GM21390 (cell line): ENCODE results near the gene RAP2A.

ENCODE experiments used
- ATAC-seq: cut with Tn5 transposase; IDR thresholded peaks from one replicate; pipeline ENCODE4 v1.9.1; 2021; ENCODE audit not compliant: unreplicated experiment

Gene RAP2A

DNA sequence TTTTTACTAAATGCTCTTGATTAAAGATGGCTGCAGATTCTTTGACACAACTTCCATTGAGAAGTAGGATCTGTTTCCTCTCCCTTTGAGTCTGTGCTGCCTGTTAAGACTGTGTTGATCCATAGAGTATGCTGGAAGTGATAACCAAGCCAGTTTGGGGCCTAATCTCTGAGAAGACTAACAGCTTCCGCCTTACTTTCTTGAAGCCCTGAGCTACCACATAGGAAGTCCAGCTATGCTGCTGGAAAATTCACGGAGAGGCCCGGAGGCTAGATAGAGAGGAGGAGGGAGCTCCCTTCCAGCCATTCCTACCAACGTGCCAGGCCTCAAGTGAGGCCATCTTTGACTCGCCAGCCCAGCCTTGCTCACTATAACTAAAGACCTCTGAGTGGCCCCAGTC is 12.5 kb downstream of the RAP2A start:
- ATAC-seq: no peak

DNA sequence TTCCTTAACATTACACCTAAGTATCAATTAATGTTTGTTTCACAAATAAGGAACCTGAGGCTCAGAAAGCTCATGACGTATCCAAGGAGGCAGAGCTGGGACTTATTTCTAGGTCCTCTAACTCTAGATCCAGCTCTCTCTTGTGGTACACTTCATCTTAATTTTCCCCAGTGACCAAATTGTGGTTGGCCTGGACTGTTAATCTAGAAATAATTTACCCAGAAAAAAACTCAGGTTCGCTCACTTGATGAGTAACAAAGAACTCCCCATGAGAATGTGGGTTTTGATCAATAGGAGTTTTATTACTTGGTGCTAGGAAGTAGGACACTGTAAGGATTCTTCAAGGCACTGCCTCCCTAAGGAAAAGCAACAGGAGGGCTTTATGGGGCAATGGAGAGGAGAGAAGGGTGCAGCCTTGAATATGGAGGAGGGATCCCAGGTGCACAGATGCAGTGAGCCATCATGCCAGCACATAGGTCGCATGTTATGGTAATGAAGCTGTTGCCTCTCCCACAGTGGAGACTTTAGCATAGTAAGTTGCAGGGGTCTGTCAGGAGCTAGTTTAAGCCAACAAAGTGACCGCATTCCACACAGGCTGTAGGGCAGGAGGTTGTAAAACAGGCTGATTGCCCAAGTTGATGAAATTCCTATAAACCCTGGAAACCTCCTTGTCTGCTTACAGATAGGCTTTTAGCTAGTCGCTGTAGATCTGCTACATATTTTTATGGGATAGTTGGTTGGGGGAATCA is 14.7 kb downstream of the RAP2A start:
- ATAC-seq: peak; percentile 44

DNA sequence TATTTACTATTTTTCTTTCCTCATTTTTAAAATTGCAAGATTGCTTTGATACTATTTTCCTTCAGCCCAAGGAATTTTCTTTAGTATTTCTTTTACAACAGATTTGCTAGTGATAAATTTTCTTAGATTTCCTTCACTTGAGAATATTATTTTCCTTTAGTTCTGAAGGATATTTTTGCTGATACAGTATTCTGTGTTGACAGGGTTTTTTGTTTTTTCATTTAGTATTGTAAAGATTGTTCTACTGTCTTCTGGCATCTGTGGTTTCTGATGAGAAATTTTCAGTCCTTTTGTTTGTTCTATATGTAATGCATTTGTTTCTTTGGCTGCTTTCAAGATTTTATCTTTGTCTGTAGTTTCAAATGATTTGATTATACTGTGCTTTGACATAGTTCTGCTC is 20.7 kb downstream of the RAP2A start:
- no peak for ATAC-seq

DNA sequence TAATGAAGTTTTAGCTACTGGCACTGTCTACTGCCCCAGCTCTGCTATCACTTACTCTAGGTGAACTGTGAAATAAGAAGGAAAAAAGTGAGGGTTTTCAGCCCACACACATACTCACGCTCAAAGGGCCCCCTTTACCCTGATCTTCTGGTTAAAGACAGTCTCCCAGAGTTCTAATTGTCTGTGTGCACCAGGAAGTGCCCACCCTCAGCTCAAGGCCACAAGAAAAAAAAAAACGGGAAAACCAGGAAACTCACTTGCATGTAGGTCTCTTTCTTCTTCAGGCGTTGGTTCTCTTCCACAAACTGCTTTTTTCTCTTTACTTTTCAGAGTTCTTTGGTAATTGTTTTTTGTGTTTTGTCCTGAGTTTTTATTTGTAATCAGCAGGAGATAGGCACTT is 22.1 kb downstream of the RAP2A start:
- no peak for ATAC-seq

DNA sequence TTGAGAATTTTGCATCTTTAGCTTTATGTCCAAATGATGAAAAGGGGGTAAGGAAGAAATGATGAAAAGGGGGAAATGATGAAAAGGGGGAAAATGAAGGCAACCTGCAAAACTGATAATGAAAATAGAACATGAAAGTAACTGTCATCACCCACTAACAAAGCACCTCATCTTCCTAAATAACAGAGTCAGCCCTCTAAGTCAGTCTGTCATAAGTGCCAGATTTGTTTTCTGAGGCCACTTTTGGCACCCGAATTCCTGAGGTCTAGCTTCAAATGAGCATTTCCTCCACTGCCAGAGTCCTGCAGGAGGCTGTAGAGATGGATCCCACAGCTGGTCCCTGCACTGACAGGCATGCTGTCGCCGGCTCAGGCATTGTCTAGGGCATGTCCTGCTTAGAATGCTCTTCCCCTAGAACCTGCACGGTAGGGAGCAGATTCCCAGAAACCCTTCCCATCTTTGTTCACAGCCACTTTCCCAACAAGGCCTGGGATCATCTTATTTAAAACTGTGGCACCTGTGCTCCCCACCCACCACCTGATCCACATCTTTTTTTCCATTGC is 25.3 kb downstream of the RAP2A start:
- peak; percentile 35 for ATAC-seq

DNA sequence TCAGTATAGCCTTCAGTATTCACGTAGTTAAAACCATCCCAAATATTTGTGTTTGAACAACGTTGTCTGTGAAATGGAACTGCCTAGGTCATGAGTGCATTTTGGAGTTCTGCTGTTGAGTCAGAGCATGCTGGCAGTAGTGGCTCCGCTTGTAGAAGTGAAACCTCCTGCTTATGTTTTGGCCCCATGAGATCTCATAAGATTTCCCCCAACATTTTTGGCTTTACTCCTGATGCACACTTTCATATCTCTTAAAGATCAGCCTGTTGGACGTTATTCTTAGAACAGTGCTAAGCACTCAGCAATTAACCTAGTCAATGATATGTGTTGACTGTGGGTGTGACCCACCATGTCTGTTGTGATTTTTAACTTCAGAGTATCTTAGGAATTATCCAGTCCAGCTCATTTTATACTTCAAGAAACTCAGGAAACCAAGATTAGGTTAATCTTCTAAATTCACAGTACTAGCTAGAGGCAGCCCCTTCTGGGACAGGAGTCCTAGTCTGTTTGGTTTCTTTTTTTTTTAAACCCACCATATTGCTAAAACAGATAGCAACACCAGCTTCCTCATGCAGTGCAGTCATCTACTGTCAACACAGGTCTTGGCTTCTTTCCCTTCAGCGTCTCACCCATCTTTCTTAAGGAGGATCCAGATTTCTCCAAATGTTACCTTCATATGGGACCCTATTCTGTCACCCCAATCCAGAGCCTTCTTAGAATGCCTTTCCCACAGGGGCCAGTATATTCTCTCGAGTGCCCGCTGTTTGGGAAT is 26.2 kb downstream of the RAP2A start:
- ATAC-seq: peak; percentile 91

DNA sequence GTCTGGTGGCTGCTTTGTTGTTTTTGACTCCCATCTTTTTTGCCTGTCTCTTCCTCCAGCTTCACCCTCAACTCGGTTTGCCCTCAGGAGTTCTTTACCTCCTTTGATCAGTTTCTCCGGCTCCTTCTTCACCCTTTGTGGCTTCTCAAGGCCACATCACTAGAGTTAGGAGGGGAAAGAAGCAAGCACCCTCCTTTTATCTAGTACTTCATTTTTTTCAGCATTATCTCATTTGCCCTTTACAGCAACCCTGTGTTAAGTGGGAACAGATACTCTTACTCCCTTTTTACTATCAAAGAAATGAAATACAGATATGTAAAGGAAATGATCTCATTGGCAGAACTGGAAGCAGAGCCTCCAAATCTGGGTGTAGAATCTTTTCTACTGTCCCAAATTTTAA is 26.9 kb downstream of the RAP2A start:
- ATAC-seq: no peak

DNA sequence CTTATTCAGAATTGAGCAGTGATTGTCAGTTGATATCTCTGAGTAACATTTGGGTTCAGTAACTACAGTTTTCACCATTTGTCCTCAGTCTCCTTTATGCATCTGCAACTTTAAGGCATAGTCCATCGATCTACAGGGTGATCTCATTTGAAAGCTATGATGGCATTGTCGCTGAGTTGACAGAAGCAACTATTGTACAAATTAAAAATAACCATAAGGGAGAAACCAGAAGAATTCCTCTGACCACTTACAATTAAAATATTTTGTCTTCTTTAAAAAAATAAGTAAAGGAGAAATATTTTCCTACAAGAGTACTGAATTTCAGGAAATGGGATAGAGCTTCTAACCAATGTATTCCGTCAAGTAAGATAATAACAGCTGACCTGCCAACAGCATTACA is 30.6 kb downstream of the RAP2A start:
- ATAC-seq: no peak

DNA sequence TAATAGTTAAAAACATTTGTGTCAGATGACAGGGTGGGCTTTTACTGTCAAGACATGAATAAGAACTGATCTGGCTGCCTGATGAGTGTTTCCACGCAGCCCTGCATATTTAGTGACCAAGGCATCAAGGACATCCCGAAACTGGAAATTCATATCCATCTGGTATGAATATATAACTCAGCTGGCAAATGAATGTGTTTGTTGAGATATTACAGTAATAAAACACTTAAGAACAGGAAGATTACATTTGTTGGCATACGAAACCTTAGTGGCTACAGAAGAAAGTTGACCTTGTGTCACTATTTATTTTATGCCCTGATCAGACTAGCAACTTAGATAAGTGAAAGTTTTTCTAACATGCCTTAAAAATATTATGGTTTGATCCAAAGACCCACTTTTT is 32.8 kb downstream of the RAP2A start:
- ATAC-seq: no peak

DNA sequence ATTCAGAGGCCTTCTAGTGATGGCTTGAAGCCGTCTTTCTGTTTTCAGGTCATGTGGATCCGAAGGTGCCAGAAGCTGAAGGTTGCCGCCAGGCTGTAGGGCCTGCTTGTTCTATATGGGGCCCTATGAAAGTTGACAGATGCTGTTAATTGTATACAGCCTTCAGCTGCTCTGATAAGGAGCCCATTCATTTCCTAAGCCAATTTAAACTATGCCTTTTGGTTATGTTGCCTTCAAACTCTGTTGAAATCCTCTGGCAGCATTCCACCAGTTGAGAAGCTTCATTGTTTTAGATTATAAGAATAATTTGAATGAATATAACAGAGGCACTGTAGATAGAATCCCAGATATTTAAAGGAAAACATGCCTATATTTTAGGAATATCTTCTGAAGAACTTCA is 34.4 kb downstream of the RAP2A start:
- ATAC-seq: no peak

DNA sequence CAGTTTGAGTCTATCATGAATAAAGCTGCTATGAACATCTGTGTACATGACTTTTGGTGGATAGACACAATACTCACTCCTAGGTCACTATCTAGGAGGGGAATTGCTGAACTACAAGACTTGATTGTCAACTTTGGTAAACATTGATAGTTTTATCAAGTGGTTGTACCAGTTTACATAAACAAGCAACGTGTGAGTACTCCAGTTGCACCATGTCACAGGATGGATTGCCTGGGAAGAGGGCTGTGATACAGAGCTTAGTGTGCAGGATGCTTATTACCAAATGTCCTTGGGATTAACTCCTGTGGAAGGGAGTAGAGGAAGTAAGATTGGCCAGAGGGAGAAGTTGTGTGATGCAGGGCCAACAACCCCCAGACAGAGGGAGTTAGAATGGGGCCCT is 37.7 kb downstream of the RAP2A start:
- ATAC-seq: no peak

DNA sequence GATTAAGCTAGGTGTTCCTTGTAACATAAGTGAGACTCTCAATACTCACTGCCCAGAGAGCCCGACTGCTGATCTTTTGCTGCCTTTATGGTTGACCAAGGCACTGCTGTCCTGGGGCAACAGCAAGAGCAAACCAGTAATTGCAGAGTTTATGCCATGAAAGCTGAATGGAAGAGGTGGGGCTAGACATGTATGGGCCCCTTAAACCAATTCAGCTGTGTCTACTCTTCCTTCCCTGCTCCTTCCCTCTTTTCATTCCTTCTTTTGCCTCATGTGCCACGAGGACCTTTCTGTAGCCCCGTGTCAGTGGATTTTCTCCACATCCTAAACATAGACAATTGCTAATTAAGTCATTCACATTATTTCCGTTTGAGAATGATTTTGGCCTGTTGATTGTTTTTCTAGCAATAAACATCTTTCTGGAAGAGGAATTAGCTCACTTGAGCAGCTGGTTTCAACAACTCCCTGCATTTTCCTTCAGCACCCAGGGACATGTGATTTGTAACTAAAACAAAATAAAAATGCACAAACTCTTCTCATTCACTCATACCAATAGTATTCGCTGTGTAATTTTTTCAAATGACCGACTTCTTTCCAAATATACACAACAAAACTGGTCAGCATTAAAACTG is 40.5 kb downstream of the RAP2A start:
- ATAC-seq: no peak

DNA sequence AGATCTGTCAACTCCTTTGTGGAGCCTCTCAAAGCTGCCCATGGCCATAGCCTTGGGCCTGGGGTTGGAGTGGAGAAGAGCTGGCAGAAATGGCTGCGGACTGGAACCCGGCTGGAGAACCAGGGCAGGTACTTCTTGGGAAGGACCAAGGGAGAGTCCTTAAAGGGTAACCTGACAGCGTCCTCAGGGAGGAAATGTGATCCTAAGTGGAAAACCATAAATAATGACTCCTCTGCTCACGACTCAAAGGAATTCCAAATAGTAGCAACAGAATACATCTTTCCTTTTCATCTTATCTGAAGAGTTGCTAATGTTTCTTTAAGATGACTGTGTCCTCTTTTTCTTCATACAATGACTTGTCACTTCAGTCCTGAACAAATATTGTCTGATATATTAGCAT is 41.0 kb downstream of the RAP2A start:
- no peak for ATAC-seq

DNA sequence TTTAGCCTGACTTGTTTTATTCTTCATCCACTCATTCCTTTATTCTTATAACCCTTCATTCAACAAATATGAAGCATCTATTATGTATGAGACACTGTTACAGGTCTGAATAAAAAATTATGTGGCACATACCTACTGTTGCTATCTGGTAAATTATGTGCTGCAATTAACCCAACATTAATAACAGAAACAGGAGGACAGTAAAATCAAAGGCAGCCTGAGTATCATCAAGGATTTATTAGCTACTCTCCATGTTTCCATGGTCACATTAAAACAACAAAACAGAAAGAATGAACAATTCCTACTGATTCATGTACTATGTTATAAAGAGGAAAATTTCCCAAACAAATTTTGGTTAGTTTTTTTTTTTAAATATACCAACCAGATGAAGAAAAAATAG is 43.9 kb downstream of the RAP2A start:
- ATAC-seq: no peak

DNA sequence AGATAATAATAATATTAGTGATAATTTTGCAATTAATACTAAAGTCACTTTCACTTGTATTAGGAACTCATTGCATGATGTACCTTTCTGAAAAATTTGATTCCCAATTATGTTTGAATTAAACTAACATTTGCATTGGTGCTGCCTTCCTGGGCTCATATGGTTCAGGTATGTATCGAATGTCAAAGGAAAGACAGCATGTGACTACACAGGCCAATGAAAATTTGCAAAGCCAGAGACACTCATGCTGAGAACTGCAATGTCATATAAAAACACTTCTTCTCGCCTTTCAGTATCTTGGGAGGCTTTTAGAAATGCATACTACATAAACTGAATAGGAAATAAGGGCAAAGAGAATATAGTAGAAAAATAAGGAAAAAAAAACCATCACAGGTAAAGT is 44.3 kb downstream of the RAP2A start:
- ATAC-seq: no peak

DNA sequence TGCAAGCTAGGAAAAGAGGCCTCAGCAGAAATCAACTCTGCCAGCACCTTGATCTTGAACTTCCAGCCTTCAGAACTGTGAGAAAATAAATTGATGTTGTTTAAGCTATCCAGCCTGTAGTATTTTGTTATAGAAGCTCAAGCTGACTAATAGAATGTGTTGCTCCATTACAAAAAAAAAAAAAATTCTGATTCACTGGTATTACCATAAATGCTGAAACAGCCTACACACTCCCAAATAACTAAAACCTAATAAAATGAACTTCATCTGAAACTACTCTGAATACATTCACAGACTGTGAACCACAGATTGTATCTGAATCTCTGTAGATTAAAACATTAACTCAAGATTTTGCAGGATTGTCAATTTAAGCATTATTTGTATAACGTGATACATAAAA is 49.5 kb downstream of the RAP2A start:
- no peak for ATAC-seq

DNA sequence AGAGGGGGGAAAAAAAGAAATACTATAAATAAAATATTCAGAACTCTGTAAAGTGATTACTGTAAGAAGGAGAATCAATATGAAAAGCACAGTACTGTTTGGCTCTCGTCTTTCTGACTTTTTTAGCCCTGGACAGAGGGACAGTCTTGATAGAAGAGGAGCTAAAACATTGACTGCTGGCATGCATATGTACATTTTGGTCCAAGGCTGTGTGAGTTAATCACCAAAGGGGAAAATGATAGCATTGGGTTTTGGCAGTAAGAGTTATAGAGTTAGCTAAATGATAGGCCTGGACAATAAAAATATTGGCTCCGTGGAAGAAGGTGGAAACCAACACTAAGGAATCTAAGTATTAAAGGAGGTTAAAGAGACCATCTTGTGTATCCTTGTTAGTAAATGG is 50.3 kb downstream of the RAP2A start:
- ATAC-seq: no peak

DNA sequence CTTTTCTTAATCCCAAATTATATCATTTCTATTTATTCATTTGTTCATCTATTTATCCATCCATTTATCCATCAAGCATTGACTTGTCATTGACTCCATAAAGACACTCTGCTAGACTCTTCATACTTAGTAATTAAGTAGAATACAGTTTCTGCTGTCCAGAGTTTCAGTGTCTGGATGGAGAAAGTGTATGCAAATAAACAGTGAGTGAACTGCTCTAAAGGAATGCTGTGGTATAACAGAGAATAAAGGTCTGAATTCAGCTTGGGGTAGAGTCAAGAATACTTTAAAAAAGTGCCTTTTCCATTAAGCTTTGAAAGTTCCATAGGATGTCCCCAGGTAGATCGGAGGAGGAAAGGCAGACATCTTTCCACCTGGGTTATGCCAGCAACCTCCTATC is 51.4 kb downstream of the RAP2A start:
- no peak for ATAC-seq

DNA sequence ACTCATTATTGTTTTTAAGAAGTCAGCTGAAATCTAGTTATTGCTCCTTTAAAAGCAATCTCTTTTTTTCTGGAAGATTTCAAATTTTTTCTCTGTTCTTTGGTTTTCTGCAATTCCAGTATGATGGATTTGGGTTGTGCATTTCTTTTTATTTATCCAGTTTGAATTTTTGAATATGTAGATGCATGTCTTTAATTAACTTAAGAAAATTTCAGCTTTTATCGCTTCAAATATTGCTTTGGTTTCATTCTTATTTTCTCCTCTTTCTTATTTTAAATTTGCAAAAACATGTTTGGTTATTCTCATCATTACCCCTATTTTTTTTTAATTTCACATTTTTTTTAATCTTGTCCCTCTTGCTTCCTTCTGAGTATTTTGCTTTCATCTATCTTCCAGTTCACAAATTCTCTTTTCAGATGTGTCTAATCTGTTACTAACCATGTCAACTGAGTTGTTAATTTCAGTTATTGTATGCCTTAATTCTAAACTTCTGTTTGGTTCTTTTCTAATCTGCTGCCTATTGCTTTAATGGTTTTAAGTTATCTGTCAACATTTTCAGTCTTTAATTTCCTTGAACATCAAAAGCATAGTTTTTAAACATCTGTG is 56.8 kb downstream of the RAP2A start:
- ATAC-seq: no peak

DNA sequence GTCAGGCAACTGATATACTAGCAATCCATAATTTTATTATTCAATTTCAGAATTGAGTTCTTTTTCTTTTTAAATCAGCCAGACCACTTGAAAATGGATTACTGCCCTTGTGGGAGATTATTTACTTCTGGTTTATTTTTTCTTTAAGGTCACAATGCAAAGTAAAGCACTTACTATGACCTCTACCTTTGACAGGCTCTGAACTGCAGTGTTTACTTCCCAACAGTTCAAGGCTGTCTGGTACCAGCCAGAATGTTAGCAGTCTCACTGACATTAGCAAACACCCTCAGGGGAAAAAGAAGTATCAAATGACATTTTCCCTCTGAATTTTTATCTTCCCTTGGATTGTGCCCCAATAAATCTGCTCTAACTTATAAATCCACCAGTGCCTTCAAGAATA is 57.5 kb downstream of the RAP2A start:
- ATAC-seq: no peak

DNA sequence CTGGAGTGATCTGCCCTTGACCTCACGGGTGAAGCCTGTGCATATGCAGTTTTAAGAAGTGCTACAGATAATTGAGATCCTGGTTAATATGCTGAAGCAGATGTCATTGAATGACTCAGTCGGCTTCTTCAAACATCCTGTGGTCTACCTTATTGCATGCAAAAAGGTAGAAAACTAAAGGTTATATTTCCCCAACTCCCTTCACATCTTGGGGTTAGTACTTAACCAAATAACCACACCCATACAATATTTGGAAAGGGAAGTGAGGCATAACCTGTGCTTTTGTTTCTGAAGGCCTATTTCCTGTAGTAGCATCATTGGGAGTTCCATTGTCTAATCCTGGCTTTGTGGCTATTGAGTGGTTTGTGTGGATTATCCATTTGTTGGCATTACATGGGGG is 58.3 kb downstream of the RAP2A start:
- no peak for ATAC-seq
